KBM-7 (cell line): ENCODE data around the gene ULK3.
"Not testable (repeated sequence)": the region's sequence is repeated elsewhere in the genome, so short reads cannot be mapped to it uniquely, and the experiment has no call there.

Experiments
- DNase-seq: peaks from one replicate; pipeline ENCODE4 v3.0.0-alpha.2; 2015
- in situ Hi-C: fragments of 300-500 bp; cut with MboI; formaldehyde crosslinking; loops from 2 replicates; pipeline ENCODE4 v1.14.3; 2020; ENCODE audit warnings: low sequenced_read_pairs, low pct_unique_long_range_greater_than_20kb, mixed read lengths

The ULK3 gene, protein sequence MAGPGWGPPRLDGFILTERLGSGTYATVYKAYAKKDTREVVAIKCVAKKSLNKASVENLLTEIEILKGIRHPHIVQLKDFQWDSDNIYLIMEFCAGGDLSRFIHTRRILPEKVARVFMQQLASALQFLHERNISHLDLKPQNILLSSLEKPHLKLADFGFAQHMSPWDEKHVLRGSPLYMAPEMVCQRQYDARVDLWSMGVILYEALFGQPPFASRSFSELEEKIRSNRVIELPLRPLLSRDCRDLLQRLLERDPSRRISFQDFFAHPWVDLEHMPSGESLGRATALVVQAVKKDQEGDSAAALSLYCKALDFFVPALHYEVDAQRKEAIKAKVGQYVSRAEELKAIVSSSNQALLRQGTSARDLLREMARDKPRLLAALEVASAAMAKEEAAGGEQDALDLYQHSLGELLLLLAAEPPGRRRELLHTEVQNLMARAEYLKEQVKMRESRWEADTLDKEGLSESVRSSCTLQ

DNA sequence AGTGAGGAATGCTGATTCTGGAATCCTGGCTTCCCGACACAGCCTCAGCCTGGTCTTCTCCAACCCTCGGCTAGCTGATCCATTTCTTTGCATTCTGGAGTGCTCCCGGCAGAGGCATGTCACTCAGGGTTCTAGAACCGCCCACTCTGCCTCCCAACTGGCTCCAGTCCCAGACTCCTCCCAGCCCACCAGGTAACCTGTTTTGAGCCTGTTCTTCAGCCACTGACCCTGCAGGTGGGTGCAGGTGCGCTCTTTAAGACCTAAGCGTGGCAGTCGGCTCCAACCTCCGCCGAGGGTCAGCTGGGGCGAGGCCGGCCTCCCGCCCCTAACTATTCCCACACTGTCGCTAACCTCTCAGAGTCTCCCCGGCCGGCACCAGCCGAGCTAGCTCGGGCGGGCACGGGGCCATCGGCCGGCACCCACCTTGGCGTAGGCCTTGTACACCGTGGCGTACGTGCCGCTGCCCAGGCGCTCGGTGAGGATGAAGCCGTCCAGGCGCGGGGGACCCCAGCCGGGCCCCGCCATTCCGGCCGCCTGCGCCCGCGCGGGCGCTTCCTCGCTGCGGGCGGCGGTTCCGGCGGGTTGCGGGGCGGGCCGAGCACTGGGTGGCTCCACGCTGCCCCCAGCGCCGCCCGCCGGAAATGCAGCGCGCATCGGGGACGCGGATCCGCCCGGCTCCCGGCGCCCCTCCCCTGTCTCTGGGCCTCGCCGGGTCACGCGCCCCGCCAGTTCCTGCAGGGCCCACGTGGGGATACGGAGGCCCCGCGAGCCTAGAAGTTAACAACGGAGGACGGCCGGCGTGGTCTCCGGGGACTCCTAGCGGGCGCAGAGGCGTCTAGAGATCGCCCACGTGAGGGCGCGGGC lies at the start of gene ULK3:
TSS of gene ULK3 (minus strand) at position 576 of the 864 bp plus-strand sequence. CDS start at position 525, 51 bp downstream.
- peak; percentile 98 for DNase-seq
- in situ Hi-C loops = no loop called here

DNA sequence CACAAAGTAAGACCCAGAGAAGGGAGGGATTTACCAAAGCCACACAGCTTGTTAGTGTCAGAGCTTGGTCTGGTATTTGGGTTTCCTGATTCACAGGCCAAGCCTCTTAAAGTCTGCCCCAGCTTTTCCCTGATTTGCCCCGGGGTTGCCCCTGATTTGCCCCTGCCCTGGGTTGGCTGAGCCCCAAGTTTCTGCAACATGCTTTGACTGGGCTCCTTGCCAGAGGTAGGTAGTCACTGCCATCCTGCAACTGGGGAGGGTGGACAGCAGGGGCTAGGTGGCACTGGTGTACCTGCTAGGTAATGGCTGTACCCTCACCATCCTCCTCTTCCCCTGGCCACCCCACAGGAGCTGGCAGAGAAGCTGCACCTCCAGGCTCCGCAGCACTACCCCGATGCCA lies 49.4 kb upstream of the ULK3 start:
- DNase-seq = no peak
- in situ Hi-C loops = no loop called here

DNA sequence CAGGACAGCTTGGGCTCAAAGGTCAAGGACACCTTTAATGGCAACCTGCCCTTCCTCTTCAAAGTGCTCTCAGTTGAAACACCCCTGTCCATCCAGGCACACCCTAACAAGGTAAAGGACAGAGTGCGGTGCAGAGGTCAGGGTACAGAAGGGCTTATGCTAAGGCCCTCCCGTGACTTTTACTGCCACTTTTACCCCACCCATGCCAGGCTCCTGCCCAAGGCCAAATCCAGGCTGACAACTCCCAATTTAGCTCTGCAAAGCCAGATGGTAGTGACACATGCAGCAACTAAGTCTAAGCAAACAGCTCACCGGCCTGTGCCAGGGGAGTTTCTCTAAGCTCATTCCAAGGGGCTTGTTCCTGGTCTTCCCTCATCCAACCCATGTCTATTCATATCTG lies 48.5 kb upstream of the ULK3 start:
- no peak for DNase-seq
- in situ Hi-C loops = no loop called here

- DNase-seq = no peak
- in situ Hi-C loops = no loop called here
Measured at GRCh38 chr15:74890665-74890960, 47.7 kb upstream of the ULK3 start.

DNA sequence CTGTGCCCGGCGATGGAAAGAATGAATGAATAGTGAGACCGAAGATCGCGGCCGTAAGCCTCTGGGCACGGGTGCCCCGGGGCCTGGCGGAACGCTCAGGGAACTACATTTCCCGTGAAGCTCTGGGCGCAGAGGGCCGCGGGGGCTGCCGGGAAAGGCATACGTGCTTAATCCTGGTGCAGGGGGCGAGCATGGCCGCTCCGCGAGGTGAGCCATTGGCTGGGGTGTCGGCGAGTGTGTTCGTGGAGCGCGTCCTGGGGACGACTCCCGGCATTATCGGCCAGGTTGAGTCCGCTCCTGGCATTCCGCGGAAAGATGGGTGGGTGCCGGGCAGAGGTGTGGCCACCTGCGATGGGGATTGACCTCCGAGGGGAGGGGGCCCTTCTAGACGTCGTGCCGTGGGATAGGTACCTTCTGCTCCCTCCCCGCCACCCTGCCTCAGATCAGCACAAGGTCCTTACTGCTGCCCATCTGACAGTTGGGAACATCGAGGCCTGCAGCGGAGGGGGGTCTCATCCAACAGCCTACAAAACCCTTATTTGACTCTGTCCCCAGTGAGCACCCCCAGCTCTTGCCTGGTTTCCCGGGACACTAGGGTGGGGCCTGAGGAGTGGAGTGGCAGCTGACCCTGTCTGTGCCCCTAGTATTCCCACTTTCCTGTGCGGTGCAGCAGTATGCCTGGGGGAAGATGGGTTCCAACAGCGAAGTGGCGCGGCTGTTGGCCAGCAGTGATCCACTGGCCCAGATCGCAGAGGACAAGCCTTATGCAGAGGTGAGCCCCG lies 47.1 kb upstream of the ULK3 start, which contains the start of gene MPI:
TSS of gene MPI (plus strand) at position 160 of the 782 bp plus-strand sequence. CDS start at position 192, 32 bp downstream.
- DNase-seq = peak; percentile 91
- in situ Hi-C loops = no loop called here

DNA sequence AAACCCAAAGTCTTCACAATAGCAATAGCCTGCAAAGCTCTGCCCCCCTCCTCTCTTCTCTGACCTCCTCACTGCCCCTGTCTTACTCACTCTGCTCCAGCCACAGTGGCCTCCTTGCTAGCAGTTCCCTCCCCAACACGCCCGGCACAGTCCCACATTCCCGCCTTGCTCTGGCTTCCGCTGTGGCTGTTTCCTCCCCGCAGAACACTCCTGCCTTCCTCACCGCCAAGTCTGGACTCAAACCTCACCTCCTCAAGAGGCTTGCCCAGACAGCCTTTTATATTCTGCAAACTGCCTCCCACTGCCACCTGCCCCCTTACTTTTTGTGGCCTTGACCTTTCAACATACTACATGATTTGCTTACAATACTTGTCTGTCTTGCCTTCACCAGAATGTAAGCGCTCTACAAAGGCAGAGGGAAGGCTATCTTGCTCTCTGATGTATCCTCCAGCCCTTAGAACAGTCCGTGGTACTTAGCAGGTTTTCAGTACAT lies 46.5 kb upstream of the ULK3 start:
- in situ Hi-C loops = no loop called here
- peak; percentile 86 for DNase-seq

DNA sequence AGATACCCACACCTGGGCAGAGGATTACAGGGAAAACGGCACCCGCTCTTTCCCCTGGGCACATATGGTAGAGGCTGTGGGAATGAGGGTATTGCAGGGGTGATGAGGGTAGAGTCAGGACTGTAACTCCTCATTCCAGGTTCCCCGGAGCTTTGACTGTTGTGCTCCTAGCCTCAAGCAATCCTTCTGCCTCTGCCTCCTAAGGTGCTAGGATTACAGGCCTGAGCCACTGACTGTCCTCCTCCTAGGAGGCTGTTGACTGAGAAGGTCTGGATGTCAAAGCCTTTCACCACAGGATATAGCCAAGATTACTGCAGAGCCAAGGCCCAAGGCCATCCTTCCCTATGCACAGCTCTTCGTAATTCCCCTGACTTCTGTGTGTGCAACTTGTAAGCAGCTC lies 45.8 kb upstream of the ULK3 start:
- no peak for DNase-seq
- in situ Hi-C loops = no loop called here

- DNase-seq, in situ Hi-C loops: not testable (repeated sequence)
Measured at GRCh38 chr15:74887537-74888193, 44.7 kb upstream of the ULK3 start.

DNA sequence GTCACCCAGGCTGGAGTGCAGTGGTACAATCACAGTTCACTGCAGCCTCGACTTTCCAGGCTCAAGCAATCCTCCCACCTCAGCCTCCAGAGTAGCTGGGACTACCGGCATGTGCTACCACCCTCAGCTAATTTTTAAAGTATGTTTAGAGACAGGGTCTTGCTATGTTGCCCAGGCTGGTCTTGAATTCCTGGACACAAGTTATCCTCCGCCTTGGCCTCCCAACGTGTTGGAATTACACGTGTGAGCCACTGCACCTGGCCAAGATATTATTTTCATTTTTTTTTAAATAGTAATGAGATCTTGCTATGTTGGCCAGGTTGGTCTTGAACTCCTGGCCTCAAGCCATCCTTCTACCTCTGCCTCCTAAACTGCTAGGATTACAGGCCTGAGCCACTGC lies 42.5 kb upstream of the ULK3 start:
- in situ Hi-C loops = no loop called here
- no peak for DNase-seq

DNA sequence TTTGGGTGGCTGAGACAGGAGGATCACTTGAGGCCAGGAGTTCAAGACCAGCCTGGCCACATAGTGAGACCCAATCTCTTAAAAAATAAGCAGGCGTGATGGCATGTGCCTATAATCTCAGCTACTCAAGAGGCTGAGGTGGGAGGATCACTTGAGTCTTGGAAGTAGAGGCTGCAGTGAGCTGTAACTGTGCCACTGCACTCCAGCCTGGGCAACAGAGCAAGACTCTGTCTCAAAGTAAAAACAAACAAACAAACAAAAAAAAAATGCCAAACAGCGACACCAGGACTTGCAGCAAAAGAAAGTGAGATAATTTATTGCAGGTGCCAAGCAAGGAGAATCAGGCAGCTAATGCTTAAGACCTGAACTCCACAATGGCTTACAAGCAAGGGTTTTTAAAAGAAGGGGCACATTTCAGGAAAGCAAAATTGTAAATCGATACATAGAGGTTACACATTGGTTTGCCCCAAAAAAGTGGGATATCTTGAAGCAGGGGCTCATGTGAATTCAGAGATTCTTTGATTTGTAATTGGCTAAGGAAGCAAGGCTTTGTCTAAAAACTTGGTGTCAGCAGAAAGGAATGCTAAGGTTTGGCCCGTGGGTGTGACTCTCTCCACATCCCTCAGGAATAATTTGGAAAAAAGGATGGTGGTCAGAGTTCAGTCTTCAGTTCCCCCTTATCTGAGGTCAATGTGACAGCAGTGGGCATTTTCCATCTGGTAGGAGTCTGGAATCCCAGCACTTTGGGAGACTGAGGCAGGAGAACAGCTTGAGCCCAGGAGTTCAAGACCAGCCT lies 41.7 kb upstream of the ULK3 start:
- in situ Hi-C loops = no loop called here
- no peak for DNase-seq

DNA sequence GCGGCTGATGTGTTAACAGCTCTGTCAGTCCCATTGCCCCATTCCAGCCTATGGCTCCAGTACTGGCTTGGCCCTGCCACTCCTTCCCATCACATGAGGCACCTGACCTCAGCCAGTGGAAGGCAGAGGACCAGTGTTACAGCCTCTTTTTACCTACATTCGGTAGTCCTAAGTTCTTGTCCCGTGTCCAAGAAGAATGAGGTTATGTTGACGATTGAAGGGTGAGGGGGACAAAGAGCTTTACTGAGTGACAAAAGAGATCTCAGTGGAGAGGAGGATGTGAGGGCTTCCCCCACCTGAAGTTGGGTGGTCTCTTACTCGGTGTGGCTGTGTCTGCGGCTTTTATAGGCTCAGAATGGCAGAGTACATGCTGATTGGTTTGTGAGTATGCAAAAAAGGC lies 39.6 kb upstream of the ULK3 start:
- no peak for DNase-seq
- in situ Hi-C loops = no loop called here

GRCh38 chr15:74878273-74878672 lies 35.3 kb upstream of the ULK3 start:
- DNase-seq = no peak
- in situ Hi-C loops = no loop called here

DNA sequence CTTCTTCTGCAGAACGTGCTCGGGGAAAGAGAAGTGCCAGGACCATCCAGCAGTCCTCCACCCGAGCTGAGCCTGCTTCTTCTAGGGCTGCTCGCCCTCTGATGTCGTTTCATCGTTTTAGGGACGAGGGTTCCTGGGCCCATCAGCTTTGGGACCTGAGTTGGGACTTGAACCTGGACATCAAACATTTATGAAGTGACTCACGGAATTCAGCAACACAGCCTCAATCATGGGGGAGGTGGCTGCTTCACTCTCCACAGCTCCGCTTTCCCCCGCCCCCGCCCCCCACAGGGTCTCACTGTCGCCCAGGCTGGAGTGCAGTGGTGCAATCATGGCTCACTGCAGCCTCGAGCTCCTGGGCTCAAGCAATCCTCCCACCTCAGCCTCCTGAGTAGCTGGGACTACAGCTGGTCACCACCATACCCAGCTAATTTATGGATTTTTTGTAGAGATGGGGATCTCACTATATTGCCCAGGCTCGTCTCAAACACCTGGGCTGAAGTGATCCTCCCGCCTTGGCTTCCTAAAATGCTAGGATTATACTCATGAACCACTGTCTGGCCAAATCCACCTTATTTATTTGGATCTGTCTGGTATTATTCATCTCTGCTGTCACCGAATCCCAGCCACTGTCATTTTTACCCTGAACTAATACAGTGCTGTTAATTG lies 30.9 kb upstream of the ULK3 start:
- in situ Hi-C loops = no loop called here
- DNase-seq = no peak

- in situ Hi-C loops = no loop called here
- peak; percentile 99 for DNase-seq
Measured at GRCh38 chr15:74873036-74873755, 30.2 kb upstream of the ULK3 start, which contains the start of gene SCAMP2. TSS of gene SCAMP2 (minus strand) at chr15:74873365. CDS start at chr15:74873255, 110 bp downstream.

- in situ Hi-C loops = no loop called here
- no peak for DNase-seq
Measured at GRCh38 chr15:74872702-74873035, 29.7 kb upstream of the ULK3 start.

DNA sequence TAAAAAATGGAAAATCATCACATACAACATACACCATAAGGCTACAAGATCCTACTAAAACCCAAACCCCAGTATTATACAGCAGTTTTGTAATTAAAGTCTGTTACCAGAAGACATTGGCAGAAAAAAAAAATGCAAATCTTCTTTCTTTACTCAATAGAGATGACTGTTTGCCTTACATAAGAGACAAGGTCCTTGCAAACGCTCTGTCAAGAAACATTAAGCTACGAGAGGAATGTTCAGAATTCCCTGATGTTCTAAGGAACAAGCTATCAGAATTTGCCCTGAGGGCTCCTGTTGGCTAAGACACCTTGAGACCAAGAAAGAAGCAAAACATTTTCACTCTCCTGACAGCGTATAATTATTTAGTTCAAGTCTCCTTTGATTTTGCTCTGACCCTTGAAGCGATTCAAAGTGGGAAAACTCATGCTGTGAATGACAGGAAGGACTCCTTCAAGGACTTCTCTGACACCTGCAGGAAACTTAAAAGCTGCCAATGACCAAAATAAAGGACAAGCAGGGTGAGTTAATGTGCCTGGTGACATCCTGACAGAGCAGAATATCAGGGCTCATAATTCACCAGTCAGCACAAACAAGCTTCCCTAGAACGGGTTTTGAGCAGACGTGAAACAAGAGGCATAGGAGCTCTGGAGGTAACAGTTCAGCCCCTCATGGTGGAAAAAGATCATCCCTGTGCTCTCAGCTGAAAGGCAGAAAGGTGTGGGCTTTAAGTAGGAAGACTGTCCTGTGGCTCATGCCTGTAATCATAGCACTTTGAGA lies 27.7 kb upstream of the ULK3 start:
- in situ Hi-C loops = no loop called here
- no peak for DNase-seq
